Right lobe of liver (tissue), 6 donors: ENCODE data around the gene MRGPRG. TPM values are rescaled to one million over a fixed set of nuclear protein-coding genes. Genes with fewer than 3 reads are reported as not detected.
A peak's percentile ranks its signal among the peaks of the same experiment; 100 is the strongest.

Experiments
- ATAC-seq, 4 donors: fragments of 200-7000 bp; cut with Tn5 transposase; one replicate each; pipeline ENCODE4 v1.9.1; 2020; ENCODE audit warnings: mild to moderate bottlenecking in 4 of 4, moderate library complexity in 4 of 4
- DNase-seq, 3 donors: peaks; one replicate each; pipeline ENCODE4 v3.0.0-alpha.2; 2020
- H3K27ac ChIP-seq, 3 donors: fragments of 200-600 bp; one replicate each; pipeline ENCODE4 v1.8.0; 2022
- H3K27me3 ChIP-seq, 2 donors: fragments of 200-600 bp; one replicate each; pipeline ENCODE4 v1.8.0; 2022
- H3K36me3 ChIP-seq, 4 donors: fragments of 200-600 bp; sonication (generic) in 1 of 4; one replicate each; pipeline versions ENCODE4 v1.5.1 to v1.8.0; 2017 to 2022; ENCODE audit warnings: control low read depth in 1 of 4
- H3K4me1 ChIP-seq, 4 donors: fragments of 200-600 bp; sonication (generic) in 1 of 4; one replicate each; pipeline versions ENCODE4 v1.5.1 to v1.8.0; 2017 to 2022; ENCODE audit warnings: control low read depth in 1 of 4
- H3K4me3 ChIP-seq, 3 donors: fragments of 200-600 bp; one replicate each; pipeline ENCODE4 v1.8.0; 2022
- H3K9me3 ChIP-seq, 4 donors: fragments of 200-600 bp; sonication (generic) in 1 of 4; one replicate each; pipeline versions ENCODE4 v1.5.1 to v1.8.0; 2017 to 2022; ENCODE audit warnings: control low read depth in 1 of 4
- POLR2A ChIP-seq: fragments of 450-650 bp; IDR thresholded peaks from one replicate; pipeline ENCODE4 v1.6.1; 2017; ENCODE audit warnings: antibody characterized with exemption, mild to moderate bottlenecking
- WGBS: methylation state at CpG from one replicate; pipeline ENCODE4 v1.1.6; 2018; ENCODE audit warnings: low coverage, low lambda C conversion rate; ENCODE audit not compliant: insufficient coverage; ENCODE audit errors: missing lambda C conversion rate; 5-methylcytosine and 5-hydroxymethylcytosine counted together
- intact Hi-C, 2 donors: fragments of 100-400 bp; cut with DNase I; formaldehyde crosslinking; loops; one replicate each; pipeline versions ENCODE4 v1.11.2 to v1.14.1; 2022
- total RNA-seq, 6 experiments: library from RNA; depleted of rRNA in 2 of 6; stranded (reverse); fragments of >200 nt in 2 of 6; fragmentation: NEBNext Ultra II Directional in 3 of 6; extraction: Animal tissue kit (Norgen Biotek cat#: 25700) in 3 of 6; gene quantifications; one replicate each; pipeline versions ENCODE4 v1.1.0 to v1.2.4, GENCODE V29; 2016 to 2023
- TF ChIP-seq, protein P1 (sequence below), 4 donors: fragments of 200-600 bp in 3 of 4; fragments of 450-650 bp in 1 of 4; IDR thresholded peaks; one replicate each; pipeline versions ENCODE4 v1.5.1 to v1.8.0; 2016 to 2022; ENCODE audit warnings: antibody characterized with exemption in 4 of 4, mild to moderate bottlenecking in 2 of 4
- donor health status: DM: no; HTN: yes; CAD: no.
- donor health status: DM: no; HTN: no; CAD: no.
- donor health status: DM: no; HTN: no; CAD: no.
- donor health status: DM: no; HTN: yes; CAD: no.
- donor health status: DM: no; HTN: yes; CAD: no.

The MRGPRG gene
- total RNA-seq, 6 experiments from 2014 or later: not detected

DNA sequence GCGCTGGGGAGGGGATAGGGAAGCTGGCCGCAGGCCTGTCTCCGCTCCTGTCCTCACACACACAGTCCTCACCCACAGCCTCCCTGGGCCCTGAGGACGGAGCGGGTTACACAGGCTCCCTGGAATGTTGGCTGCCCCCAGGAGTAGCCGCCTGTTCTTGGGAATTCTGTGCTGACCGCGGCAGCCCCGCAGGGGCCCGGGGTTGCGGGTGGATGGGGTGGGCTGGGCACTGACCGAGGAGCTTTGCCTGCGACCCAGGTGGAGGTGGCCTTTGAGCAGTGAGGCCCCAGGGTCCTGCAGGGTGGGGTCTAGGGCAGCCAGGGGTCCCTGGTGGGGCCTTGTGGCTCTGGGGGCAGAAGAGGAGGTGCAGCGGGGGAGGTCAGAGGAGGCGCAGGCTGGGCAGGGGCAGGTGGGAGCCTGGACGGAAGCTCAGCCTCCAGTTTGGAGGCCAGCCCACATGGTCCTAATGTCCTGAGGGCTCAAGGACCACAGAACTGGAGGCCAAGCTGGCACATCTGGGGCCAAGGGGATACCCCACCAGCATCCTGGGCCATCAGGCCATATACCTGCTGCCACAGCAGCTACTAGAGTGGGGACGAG lies 6.6 kb upstream of the MRGPRG start:
- intact Hi-C loops: loop anchor here in 1 of 2 donors (10.0 kb wide), 1 partner anchor 120 kb away; no protein-coding TSS in a partner anchor
- no peaks in the 10 kb centered on the region for H3K36me3 ChIP-seq
- WGBS: 28% methylated on average over 2 of the region's 17 CpGs
- DNase-seq (peak in 1 of 3 donors; percentile 54), ATAC-seq (no peak)
- TF ChIP-seq POLR2A: no peak
- TF ChIP-seq, protein P1, sequence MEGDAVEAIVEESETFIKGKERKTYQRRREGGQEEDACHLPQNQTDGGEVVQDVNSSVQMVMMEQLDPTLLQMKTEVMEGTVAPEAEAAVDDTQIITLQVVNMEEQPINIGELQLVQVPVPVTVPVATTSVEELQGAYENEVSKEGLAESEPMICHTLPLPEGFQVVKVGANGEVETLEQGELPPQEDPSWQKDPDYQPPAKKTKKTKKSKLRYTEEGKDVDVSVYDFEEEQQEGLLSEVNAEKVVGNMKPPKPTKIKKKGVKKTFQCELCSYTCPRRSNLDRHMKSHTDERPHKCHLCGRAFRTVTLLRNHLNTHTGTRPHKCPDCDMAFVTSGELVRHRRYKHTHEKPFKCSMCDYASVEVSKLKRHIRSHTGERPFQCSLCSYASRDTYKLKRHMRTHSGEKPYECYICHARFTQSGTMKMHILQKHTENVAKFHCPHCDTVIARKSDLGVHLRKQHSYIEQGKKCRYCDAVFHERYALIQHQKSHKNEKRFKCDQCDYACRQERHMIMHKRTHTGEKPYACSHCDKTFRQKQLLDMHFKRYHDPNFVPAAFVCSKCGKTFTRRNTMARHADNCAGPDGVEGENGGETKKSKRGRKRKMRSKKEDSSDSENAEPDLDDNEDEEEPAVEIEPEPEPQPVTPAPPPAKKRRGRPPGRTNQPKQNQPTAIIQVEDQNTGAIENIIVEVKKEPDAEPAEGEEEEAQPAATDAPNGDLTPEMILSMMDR (IDR thresholded peaks at IDR 0.05): no peak
- H3K4me1 ChIP-seq: no peaks in the 10 kb centered on the region
- no peaks in the 10 kb centered on the region for H3K9me3 ChIP-seq
- H3K27me3 ChIP-seq: no peaks in the 10 kb centered on the region
- no peak overlapping the region for H3K4me3 ChIP-seq
- no peak overlapping the region for H3K27ac ChIP-seq

DNA sequence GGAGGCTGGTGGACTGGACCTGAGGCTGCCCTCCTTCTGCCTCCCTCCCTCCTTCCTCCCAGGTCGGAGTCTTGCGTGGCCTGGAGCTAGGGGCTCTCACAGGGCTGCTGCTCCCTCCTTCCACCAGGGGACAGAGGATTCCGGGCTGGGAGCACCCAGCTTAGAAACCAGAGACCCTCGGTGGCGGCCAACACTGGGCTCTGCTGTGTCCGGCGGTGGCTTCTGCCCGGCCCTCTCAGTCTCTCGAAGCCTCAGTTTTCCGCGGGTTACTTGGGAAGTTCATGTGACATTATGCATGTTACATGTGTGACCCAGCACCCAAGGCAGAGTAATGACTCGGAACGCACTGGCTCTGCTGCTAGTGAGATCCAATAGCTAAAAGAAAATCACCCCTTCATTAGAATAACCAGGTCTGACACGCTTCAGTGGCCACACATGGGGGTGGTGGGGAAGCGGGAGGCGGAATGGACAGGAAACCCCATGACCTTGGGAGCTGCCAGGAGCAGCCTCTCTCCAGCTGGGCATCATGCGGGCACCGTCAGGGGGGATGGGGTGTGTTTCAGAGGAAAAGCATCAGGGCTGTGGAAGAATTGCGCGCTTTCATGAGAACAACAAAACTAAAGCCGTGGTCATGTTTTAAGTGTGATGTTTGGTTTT lies 5.9 kb upstream of the MRGPRG start:
- Histone ChIP-seq H3K36me3 (no peaks in the 10 kb centered on the region), H3K4me3 (no peak overlapping the region), H3K9me3 (no peaks in the 10 kb centered on the region), H3K27me3 (no peaks in the 10 kb centered on the region), H3K4me1 (no peaks in the 10 kb centered on the region), H3K27ac (no peak overlapping the region)
- DNase-seq (no peak), ATAC-seq (no peak)
- intact Hi-C loops: loop anchor here in 1 of 2 donors (10.0 kb wide), 1 partner anchor 120 kb away; no protein-coding TSS in a partner anchor
- TF ChIP-seq POLR2A: no peak
- TF ChIP-seq, protein P1 (IDR thresholded peaks at IDR 0.05): no peak
- 68% methylated on average over 16 of the region's 21 CpGs for WGBS

DNA sequence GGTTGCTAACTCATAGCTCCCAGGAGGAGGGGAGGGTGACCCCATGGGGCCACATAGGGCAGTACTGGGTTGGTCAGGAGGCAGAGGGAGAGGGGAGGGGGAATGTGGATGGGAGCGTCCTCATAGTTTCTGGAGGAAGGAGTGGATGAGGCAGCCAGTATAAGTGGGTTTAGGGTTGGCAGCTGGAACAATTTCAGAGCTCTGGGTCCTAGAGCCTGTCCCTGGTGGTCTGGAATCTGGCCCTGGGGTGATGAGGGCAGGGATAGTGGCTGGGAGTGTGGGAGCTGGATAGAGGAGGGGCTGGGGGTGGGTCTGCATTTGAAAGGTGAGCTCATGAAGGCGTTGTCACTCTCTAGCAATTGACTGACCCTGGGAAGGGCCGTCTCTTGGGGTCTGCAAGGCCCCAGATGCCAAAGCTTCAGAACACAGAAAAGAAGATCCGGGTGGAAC lies 5.3 kb upstream of the MRGPRG start:
- DNase-seq: no peak
- Histone ChIP-seq H3K4me1 (no peaks in the 10 kb centered on the region), H3K27me3 (no peaks in the 10 kb centered on the region), H3K9me3 (no peaks in the 10 kb centered on the region), H3K27ac (no peak overlapping the region), H3K36me3 (no peaks in the 10 kb centered on the region), H3K4me3 (no peak overlapping the region)
- ATAC-seq: no peak
- TF ChIP-seq, protein P1 (IDR thresholded peaks at IDR 0.05): no peak
- TF ChIP-seq POLR2A: no peak
- intact Hi-C loops: loop anchor here in 1 of 2 donors (10.0 kb wide), 1 partner anchor 119 kb away; no protein-coding TSS in a partner anchor
- 20% methylated on average over 3 of the region's 4 CpGs for WGBS

DNA sequence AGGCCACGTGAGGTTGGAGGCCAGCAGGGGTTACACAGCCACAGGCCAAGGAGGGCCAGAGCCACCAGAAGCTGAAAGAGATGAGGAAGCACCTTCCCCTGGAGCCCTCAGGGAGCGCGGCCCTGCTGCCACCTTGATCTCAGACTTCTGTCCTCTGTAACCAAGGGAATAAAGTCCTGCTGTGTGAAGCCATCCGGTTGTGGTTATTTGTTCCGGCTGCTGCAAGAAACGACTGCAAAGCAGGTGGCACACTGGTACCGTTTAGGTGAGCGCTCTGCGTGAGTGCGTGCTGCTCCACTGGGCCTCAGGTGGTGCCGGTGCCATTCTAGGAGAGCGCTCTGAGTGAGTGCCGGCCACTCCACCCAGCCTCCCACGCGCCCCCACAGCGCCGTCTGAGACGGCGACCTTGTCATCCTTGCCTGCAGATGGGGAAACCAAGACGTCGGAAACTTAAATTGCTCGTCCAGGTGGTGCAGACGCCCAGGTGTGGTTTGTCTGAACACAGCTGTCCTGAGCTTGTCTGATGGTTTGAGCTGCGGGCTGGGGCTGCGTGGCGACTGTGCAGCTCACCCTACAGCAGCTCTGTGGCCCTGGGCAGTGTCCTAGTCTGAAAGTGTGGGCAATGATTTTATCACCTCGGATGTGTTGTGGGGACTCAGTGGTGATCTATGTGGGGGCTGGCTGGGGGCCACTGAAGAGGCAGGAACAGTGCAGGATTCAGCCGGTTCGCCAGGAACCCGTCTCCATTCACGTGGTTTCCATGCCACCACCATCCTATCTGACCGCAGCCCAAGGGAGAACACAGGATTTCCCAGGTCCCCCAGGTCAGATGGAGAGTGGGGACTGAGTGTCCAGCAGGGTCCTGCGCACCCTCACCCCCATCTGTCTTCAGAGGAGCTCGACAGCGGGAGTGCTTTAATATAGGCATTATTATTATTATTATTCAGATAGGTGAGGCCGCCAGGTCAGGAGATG lies 4.6 kb upstream of the MRGPRG start:
- no peaks in the 10 kb centered on the region for H3K27me3 ChIP-seq
- DNase-seq: peak in 1 of 3 donors; percentile 51
- H3K4me3 ChIP-seq: no peak overlapping the region
- H3K9me3 ChIP-seq: no peaks in the 10 kb centered on the region
- H3K27ac ChIP-seq: no peak overlapping the region
- ATAC-seq: no peak
- no peaks in the 10 kb centered on the region for H3K4me1 ChIP-seq
- 65% methylated on average over 18 of the region's 36 CpGs for WGBS
- intact Hi-C loops: loop anchor here in 1 of 2 donors (10.0 kb wide), 1 partner anchor 118 kb away; no protein-coding TSS in a partner anchor
- TF ChIP-seq, protein P1 (IDR thresholded peaks at IDR 0.05): no peak
- TF ChIP-seq POLR2A: no peak
- H3K36me3 ChIP-seq: no peaks in the 10 kb centered on the region
